Thyroid gland (tissue), 4 donors: ENCODE measurements around the gene POU3F3. TPM values are rescaled to one million over a fixed set of nuclear protein-coding genes. Genes with fewer than 3 reads are reported as not detected.

Experiments
- DNase-seq, 2 donors: peaks; one replicate each; pipeline ENCODE4 v3.0.0-alpha.2; 2019
- H3K27ac ChIP-seq, 3 donors: fragments of 200-600 bp; sonication (generic); 1 replicate in 2 of 3; 2 replicates in 1 of 3; pipeline ENCODE4 v1.5.1; 2016 to 2019; ENCODE audit warnings: mild to moderate bottlenecking in 1 of 3, moderate library complexity in 1 of 3
- H3K27me3 ChIP-seq: fragments of 200-600 bp; sonication (generic); one replicate; pipeline ENCODE4 v1.5.1; 2019
- H3K36me3 ChIP-seq, 2 donors: fragments of 200-600 bp; sonication (generic); one replicate each; pipeline ENCODE4 v1.5.1; 2016 to 2019
- H3K4me1 ChIP-seq, 2 donors: fragments of 200-600 bp; sonication (generic); one replicate each; pipeline ENCODE4 v1.5.1; 2017 to 2019
- H3K4me3 ChIP-seq, 3 donors: fragments of 200-600 bp; sonication (generic); replicated peaks in 1 of 3; 1 replicate in 2 of 3; 2 replicates in 1 of 3; pipeline ENCODE4 v1.5.1; 2016; ENCODE audit warnings: mild to moderate bottlenecking in 1 of 3
- H3K9me3 ChIP-seq: fragments of 200-600 bp; sonication (generic); one replicate; pipeline ENCODE4 v1.5.1; 2017
- POLR2A ChIP-seq, 2 donors: fragments of 450-650 bp; IDR thresholded peaks; one replicate each; pipeline ENCODE4 v1.6.1; 2017; ENCODE audit warnings: antibody characterized with exemption in 2 of 2, mild to moderate bottlenecking in 2 of 2, moderate library complexity in 1 of 2
- WGBS, 2 donors: methylation state at CpG; one replicate each; pipeline ENCODE4 v1.1.5; 2017; 5-methylcytosine and 5-hydroxymethylcytosine counted together
- intact Hi-C: fragments of 100-400 bp; cut with DNase I; formaldehyde crosslinking; loops from one replicate; pipeline ENCODE4 v1.15.1; 2023
- total RNA-seq, 4 donors: library from RNA; depleted of rRNA; stranded (reverse); fragments of >200 nt; gene quantifications; one replicate each; pipeline ENCODE4 v1.2.3, GENCODE V29; 2016
- TF ChIP-seq, protein P1 (sequence below), 6 experiments: fragments of 200-600 bp in 3 of 6; fragments of 450-650 bp in 3 of 6; sonication (generic) in 3 of 6; IDR thresholded peaks; one replicate each; pipeline ENCODE4 v1.5.1; 2016 to 2019; ENCODE audit warnings: antibody characterized with exemption in 6 of 6, mild to moderate bottlenecking in 2 of 6, inconsistent platforms in 1 of 6, moderate library complexity in 1 of 6

Gene POU3F3
- total RNA-seq, 4 donors from 2014 or later = 0.22 TPM; not detected in 3

DNA sequence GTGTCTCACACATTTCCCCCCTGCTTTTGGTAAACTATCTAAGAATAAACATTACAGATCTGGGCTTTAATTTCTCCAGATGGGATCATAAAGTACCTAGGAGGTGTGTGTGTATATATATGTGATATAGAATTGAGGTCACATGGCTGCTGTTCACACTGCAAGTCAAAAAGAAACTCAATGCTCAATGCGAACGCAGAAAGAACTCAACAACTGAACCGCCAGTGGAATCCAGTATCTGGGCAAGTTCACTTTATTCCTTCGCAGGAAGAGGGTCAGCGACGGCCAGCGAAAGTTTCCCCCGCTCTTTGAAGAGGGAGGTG lies 17.7 kb downstream of the POU3F3 start:
- DNase-seq = no peak
- Histone ChIP-seq H3K27me3 (peaks cover 35% of the 10 kb centered on the region), H3K9me3 (no peaks in the 10 kb centered on the region), H3K36me3 (no peaks in the 10 kb centered on the region), H3K27ac (no peak overlapping the region), H3K4me3 (no peak overlapping the region), H3K4me1 (peaks cover 8 to 19% of the 10 kb centered on the region in 2 donors)
- intact Hi-C loops = no loop called here
- 8 to 14% methylated on average over 3 to 8 of the region's 8 CpGs for WGBS, 2 donors
- TF ChIP-seq, protein P1, sequence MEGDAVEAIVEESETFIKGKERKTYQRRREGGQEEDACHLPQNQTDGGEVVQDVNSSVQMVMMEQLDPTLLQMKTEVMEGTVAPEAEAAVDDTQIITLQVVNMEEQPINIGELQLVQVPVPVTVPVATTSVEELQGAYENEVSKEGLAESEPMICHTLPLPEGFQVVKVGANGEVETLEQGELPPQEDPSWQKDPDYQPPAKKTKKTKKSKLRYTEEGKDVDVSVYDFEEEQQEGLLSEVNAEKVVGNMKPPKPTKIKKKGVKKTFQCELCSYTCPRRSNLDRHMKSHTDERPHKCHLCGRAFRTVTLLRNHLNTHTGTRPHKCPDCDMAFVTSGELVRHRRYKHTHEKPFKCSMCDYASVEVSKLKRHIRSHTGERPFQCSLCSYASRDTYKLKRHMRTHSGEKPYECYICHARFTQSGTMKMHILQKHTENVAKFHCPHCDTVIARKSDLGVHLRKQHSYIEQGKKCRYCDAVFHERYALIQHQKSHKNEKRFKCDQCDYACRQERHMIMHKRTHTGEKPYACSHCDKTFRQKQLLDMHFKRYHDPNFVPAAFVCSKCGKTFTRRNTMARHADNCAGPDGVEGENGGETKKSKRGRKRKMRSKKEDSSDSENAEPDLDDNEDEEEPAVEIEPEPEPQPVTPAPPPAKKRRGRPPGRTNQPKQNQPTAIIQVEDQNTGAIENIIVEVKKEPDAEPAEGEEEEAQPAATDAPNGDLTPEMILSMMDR (IDR thresholded peaks at IDR 0.05) = no peak
- TF ChIP-seq POLR2A (IDR thresholded peaks at IDR 0.05) = no peak

DNA sequence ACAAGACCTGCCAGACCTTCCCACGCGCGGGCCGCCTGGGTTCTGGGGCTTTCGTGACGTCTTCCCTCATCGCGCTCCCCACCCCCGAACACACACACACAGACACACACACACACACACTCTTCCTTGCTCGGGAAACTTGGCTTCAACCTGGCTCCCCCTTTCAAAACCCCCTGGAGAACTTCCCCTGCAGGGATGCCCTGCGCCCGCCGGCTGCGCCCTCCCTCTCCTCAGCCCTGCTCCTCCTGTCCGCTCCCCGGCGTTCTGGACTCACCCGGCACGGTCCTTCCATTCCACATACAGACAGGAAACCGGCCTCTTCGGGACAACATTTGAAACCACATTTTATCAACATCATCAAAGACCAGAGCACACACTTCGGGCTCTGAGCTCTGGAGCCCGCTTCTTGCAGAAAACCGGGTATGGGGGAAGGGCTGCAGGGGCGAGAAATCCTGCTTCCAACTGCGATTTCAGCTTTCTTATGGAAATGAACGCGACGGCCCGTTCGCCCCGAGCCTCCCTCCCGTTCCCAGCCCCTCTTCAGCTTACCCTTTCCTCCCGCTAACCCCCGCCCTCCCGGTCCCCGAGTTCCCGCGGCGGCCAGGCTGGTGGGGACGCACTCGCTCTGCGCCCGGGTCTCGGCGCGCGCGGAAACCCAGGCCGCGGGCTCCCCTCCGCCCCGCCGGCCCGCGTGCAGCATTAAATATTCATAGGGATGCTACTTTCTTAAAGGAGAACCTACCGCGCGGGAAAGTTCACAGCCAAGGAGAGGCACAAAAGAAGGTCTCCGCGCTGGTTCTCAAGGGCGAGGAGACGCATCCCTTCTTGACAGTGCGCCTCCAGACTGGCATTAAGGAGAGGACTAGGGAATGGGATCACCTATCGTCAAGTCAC lies 18.3 kb downstream of the POU3F3 start:
- TF ChIP-seq, protein P1 (IDR thresholded peaks at IDR 0.05) = no peak
- TF ChIP-seq POLR2A (IDR thresholded peaks at IDR 0.05) = no peak
- intact Hi-C loops = no loop called here
- Histone ChIP-seq H3K27ac (no peak overlapping the region), H3K36me3 (no peaks in the 10 kb centered on the region), H3K27me3 (peaks cover 29% of the 10 kb centered on the region), H3K4me3 (no peak overlapping the region), H3K9me3 (no peaks in the 10 kb centered on the region), H3K4me1 (peaks cover 8 to 19% of the 10 kb centered on the region in 2 donors)
- DNase-seq = no peak
- WGBS, 2 donors = 4 to 5% methylated on average over 45 to 59 of the region's 65 CpGs

DNA sequence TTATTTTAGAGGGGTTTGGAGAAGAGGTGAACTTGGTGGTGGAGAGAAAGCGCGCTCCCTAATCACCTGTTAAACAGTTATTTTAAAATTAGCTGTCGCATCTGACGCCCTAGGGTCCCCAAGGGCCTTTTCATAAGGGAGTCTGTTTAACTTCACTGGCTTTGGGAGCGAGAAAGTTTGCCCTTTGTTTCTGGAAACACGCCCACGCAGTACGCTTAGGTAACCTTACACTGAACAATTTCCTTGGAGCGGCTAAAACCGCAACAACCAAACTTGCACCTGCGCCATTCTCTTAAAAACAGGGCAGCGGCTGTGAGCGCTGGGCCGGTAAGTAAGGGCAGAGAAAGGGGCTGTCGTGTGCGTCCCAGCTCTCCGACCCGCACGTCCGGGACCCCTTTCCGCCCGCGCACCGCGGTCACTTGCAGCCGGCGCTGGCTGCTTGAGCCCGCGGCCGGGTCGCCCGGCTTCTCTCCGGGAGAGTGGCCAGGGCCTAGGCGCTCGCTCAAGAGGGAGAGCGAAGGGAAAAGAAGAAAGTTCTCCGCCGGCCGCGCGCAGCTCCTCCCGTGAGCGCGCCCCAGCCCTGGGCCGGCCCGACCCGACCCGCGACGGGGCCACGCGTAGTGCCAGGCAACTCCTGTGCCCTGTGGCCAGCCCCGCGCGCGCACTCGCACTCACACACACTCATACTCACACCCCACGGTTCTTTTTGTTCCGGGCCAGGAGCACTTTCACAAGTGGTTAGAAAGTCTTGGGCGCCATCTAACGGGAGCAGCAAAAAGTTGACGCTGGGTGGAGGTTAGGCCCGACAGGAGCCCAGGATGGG lies 19.2 kb downstream of the POU3F3 start:
- 1 to 2% methylated on average over 34 to 39 of the region's 63 CpGs for WGBS, 2 donors
- peaks cover 23% of the 10 kb centered on the region for H3K27me3 ChIP-seq
- intact Hi-C loops = no loop called here

DNA sequence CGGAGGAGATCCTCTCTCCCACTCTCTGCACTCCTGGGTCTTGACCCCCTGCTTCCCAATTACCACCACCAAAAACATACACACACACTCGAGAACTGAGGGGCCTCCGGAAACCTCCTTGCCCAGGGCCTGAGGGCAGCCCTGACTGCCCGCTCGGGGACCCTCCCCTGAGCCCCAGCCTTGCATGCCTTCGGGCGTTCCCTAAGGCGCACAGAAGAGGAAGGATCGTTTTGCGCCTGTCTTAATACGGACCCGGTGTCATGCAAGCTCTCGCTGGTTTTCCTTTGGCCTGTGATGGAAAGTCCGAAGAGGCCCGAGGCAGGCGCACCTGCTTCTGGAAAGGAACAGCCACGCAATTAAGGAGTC lies 19.8 kb downstream of the POU3F3 start:
- Histone ChIP-seq H3K4me1 (peaks cover 8 to 16% of the 10 kb centered on the region in 2 donors), H3K27ac (no peak overlapping the region), H3K27me3 (peaks cover 23% of the 10 kb centered on the region), H3K4me3 (no peak overlapping the region), H3K9me3 (no peaks in the 10 kb centered on the region), H3K36me3 (no peaks in the 10 kb centered on the region)
- WGBS, 2 donors = 38 to 43% methylated on average over 16 of the region's 17 CpGs
- DNase-seq = no peak
- intact Hi-C loops = no loop called here
- TF ChIP-seq, protein P1 (IDR thresholded peaks at IDR 0.05) = no peak
- TF ChIP-seq POLR2A (IDR thresholded peaks at IDR 0.05) = no peak

More for the DNA sequence above, 19.2 kb downstream of the POU3F3 start:
- no peak overlapping the region for H3K27ac ChIP-seq
- H3K4me3 ChIP-seq = peak overlapping the region; percentile 5 to 33 (median 18)
- H3K4me1 ChIP-seq = peaks cover 8 to 16% of the 10 kb centered on the region in 2 donors
- no peak for TF ChIP-seq POLR2A (IDR thresholded peaks at IDR 0.05)
- TF ChIP-seq, protein P1 (IDR thresholded peaks at IDR 0.05) = peak in 4 of 6 experiments; percentile 9 to 58 (median 46)
- DNase-seq = peak; percentile 62 to 69
- H3K9me3 ChIP-seq = no peaks in the 10 kb centered on the region
- H3K36me3 ChIP-seq = no peaks in the 10 kb centered on the region
